Activated CD8-positive, alpha-beta memory T cell treated with anti-CD3 and anti-CD28 coated beads, Interleukin-2, amount 50 U/mL, for 4 hours (primary cell): Measurements from ENCODE around the gene TCOF1.

Source experiments
- DNase-seq: peaks from one replicate; pipeline ENCODE4 v3.0.0-alpha.2; 2020

Gene TCOF1

DNA sequence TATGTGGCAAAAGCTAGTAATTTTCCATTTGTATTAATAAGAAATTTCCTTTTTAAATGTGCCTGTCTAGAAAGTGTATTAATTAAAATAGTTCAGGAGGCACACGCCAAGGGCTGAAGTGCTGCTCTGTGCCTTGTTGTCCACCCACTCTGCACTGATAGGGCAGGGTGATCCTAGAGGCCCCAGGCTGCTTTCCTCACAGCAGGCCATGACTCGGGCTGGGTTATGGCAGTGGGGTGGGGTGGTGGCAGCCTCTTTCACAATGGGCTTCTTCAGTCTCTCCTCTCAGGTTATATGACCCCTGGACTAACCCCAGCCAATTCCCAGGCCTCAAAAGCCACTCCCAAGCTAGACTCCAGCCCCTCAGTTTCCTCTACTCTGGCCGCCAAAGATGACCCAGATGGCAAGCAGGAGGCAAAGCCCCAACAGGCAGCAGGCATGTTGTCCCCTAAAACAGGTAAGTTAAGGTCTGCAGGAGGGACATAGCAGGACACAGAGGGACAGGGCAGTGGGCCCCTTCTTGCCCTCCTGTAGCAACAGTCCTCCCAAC is 35.7 kb downstream of the TCOF1 start:
- no peak for DNase-seq

DNA sequence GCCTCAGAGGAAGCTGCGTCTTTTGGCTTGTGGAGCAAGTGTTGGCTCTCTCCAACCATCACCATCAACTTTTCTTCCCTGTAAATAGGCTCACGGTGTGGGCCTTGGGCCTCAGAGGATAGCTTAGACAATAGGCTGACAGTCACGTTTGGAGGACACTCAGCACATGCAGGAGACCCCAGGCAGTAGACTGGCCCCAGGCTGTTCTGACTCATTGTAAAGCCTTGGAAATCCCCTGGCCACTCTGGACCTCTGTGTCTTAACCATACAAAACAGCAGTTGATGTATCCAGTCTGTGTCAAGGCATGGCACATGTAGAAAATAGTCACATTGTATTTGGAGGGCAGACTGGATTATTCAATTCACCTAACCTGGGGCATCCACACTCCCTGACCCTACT is 36.6 kb downstream of the TCOF1 start:
- DNase-seq: no peak

- DNase-seq: no peak
These were observed 37.6 kb downstream of the TCOF1 start for GRCh38 chr5:150394912-150395687.

GRCh38 chr5:150395688-150395975 is 38.1 kb downstream of the TCOF1 start:
- no peak for DNase-seq

- DNase-seq: no peak
These were observed 38.8 kb downstream of the TCOF1 start for GRCh38 chr5:150396267-150396666.

GRCh38 chr5:150397146-150397781 is 39.8 kb downstream of the TCOF1 start:
- DNase-seq: no peak

GRCh38 chr5:150397782-150398721 is 40.6 kb downstream of the TCOF1 start:
- DNase-seq: no peak

- no peak for DNase-seq
These were observed 41.4 kb downstream of the TCOF1 start for GRCh38 chr5:150398722-150399523.

DNA sequence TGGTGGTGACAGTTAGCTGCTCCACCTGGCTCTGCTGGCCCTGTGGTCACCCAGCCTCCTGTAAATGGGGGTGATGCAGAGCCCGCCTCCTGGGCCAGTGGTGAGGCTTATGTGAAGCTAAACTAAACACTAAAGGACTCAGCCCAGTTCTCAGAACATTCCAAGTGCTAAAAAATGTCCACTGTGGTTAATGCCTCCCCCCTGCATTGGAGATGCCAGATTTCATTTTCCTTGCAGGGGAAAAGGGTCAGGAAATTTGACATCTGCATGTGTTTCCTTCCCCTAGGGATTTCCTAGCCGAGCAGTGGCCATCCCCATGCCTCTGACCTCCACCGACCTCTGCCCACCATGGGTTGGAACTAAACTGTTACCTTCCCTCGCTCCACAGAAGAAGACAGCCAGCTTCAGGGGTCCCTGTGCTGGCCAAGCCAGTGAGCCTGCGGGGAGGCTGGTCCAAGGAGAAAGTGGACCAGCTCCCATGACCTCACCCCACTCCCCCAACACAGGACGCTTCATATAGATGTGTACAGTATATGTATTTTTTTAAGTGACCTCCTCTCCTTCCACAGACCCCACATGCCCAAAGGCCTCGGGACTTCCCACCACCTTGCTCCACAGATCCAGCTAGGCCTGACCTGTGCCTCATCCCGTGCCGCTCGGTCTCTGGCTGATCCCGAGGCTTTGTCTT is 42.2 kb downstream of the TCOF1 start:
- no peak for DNase-seq

GRCh38 chr5:150400316-150401075 is 43.0 kb downstream of the TCOF1 start:
- DNase-seq: no peak

GRCh38 chr5:150401076-150401375 is 43.5 kb downstream of the TCOF1 start:
- DNase-seq: no peak

- DNase-seq: no peak
These were observed 44.1 kb downstream of the TCOF1 start for GRCh38 chr5:150401376-150402228.

GRCh38 chr5:150402229-150402773 is 44.8 kb downstream of the TCOF1 start:
- DNase-seq: no peak

GRCh38 chr5:150402901-150403342 is 45.4 kb downstream of the TCOF1 start:
- DNase-seq: no peak

DNA sequence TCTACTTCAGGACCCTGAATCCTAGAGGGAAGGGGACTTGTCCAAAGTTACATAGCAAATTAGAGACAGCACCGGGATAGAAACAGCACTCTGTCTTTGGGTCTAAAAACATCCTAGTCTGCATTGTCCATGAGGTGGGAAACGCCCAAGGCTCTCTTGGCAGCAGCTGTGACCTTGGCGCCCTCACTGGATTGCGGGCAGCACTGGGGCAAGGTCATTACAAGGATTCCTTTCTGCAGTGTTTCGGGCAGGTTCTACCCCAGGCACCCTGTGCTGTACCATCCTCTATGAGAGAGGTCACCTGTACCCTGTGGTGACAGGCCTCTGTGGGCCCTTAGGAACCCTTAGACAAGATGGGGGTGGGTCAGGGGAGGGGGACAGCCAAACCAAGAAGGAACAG is 46.6 kb downstream of the TCOF1 start:
- DNase-seq: no peak

DNA sequence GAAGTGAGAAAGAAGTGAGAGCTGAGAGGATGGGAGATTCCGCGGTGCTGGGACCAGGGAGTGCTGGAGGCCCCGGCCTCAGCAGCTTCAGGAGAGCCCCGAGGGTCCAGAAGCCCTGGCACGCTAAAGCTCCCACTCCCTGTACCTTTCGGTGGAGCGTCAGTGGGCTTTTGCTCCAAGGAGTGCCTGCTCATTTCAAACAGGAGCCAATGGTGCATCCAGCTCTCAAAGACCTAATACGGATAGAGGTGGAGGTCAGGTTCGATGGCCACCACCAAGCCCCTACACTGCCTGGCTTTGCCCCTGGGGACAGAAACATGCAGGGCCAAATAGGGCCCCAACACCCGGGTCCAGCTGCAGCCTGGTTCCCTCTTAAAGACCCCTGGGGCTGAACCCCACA is 47.0 kb downstream of the TCOF1 start:
- DNase-seq: no peak

- no peak for DNase-seq
These were observed 47.7 kb downstream of the TCOF1 start for GRCh38 chr5:150404941-150405816.

DNA sequence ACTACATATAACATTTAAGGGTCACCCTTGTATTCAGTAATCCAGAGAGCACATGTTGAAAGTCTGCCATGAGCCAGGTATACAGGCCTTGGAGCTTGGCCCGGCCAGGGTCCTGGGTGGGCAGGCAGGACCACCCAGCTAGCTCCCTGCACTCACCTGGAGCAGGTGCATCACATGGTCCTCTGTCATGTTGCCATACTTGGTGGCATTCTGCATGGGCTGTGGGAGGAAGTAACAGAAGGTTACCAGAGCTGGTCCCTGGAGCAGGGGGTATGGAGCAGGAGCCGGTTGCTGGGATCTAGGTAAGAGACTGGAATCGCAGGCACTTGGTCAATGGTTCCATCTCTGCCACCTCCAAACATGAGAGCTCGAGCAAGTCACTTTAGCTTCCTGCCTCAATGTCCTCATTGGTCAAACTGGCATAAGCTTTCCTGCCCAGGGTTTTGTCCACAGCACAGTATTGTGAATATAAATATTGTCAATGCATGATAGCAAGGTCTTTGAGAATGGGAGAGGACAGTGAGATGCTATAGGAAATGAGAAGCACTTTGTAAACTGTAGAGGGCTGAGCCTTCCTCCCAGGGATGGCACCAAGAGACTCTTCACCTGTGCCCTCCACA is 48.7 kb downstream of the TCOF1 start:
- no peak for DNase-seq

- no peak for DNase-seq
These were observed 49.2 kb downstream of the TCOF1 start for GRCh38 chr5:150406723-150407095.
